Suprapubic skin (tissue), 4 donors: ENCODE data around the gene RNF11.

Experiments
- EP300 ChIP-seq: sonication (generic); formaldehyde crosslinking; IDR thresholded peaks from one replicate; pipeline ENCODE4 v1.6.1; 2017; ENCODE audit warnings: antibody characterized with exemption
- POLR2A ChIP-seq, 2 donors: fragments of 450-650 bp; IDR thresholded peaks; one replicate each; pipeline ENCODE4 v1.6.1; 2017; ENCODE audit warnings: antibody characterized with exemption in 2 of 2, mild to moderate bottlenecking in 2 of 2, moderate library complexity in 2 of 2
- POLR2AphosphoS5 ChIP-seq, 3 donors: sonication (generic); formaldehyde crosslinking; IDR thresholded peaks; one replicate each; pipeline ENCODE4 v1.6.1; 2017; ENCODE audit warnings: antibody characterized with exemption in 3 of 3
- TF ChIP-seq, protein P1 (sequence below), 2 donors: fragments of 200-600 bp in 1 of 2; fragments of 450-650 bp in 1 of 2; sonication (generic) in 1 of 2; IDR thresholded peaks; one replicate each; pipeline ENCODE4 v1.5.1; 2016 to 2019; ENCODE audit warnings: antibody characterized with exemption in 2 of 2, mild to moderate bottlenecking in 1 of 2, moderate library complexity in 1 of 2

DNA sequence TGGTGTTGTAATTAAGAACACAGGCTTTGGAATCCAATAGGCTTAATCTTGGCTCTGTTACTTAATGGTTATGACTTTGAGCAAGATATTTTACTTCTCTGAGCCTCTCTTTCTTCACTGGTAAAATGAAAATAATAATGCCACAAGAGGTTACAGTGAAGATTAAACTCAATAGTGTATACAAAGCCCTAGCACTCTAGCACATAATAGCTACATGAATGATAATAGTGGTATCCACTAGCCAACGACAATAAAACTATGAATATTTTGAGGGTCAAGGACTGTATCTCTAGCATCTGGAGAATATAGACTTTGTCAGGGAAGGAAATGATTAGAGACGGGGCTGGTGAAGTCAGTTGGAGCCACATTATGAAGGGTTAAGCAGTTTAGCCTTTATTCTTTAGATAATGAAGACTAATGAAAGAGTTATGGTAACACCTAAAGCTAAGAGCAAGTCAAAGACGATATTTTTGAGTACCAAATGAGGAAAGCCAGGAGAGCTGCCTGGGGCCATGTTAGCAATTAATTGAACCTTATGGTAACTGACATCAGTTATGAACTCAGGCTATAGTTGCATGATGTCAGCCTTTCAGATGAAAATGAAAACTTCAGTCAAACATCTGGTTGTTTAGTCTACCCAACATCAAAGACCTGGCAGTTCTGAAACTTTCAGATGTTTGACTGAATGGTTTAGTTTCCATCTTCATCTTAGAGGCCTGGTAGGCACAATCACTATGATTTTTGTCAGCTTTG, 32.8 kb upstream of the RNF11 start:
- TF ChIP-seq, protein P1, sequence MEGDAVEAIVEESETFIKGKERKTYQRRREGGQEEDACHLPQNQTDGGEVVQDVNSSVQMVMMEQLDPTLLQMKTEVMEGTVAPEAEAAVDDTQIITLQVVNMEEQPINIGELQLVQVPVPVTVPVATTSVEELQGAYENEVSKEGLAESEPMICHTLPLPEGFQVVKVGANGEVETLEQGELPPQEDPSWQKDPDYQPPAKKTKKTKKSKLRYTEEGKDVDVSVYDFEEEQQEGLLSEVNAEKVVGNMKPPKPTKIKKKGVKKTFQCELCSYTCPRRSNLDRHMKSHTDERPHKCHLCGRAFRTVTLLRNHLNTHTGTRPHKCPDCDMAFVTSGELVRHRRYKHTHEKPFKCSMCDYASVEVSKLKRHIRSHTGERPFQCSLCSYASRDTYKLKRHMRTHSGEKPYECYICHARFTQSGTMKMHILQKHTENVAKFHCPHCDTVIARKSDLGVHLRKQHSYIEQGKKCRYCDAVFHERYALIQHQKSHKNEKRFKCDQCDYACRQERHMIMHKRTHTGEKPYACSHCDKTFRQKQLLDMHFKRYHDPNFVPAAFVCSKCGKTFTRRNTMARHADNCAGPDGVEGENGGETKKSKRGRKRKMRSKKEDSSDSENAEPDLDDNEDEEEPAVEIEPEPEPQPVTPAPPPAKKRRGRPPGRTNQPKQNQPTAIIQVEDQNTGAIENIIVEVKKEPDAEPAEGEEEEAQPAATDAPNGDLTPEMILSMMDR (IDR thresholded peaks at IDR 0.05): no peak
- TF ChIP-seq POLR2A (IDR thresholded peaks at IDR 0.05): no peak
- no peak for TF ChIP-seq EP300
- no peak for TF ChIP-seq POLR2AphosphoS5 (IDR thresholded peaks at IDR 0.05)
